ENCODE results near the gene SLC25A39.

DNA sequence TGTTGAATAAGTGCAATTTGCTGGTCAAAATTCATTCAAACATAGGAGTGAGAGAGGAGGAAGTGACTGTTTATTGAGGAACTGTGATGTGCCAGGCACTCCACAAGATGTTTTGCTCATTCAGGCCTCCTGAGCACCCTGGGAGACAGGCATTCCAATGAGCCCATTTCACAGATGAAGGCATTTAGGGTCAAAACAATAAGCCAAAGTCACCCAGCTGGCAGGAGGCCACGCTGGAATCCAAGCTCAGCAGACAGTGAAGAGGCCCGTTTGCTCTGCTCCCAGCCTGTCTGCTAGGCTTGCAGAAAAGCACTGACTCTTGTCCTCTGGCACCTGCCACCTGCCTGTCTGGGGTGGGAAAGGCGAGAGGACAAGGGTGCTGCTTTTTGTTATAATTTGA is 10.1 kb upstream of the SLC25A39 start:
- TF ChIP-seq, protein P1, sequence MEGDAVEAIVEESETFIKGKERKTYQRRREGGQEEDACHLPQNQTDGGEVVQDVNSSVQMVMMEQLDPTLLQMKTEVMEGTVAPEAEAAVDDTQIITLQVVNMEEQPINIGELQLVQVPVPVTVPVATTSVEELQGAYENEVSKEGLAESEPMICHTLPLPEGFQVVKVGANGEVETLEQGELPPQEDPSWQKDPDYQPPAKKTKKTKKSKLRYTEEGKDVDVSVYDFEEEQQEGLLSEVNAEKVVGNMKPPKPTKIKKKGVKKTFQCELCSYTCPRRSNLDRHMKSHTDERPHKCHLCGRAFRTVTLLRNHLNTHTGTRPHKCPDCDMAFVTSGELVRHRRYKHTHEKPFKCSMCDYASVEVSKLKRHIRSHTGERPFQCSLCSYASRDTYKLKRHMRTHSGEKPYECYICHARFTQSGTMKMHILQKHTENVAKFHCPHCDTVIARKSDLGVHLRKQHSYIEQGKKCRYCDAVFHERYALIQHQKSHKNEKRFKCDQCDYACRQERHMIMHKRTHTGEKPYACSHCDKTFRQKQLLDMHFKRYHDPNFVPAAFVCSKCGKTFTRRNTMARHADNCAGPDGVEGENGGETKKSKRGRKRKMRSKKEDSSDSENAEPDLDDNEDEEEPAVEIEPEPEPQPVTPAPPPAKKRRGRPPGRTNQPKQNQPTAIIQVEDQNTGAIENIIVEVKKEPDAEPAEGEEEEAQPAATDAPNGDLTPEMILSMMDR (IDR thresholded peaks at IDR 0.05): no peak
- TF ChIP-seq POLR2AphosphoS5 (IDR thresholded peaks at IDR 0.05) (no peak), POLR2A (IDR thresholded peaks at IDR 0.05) (no peak), EP300 (IDR thresholded peaks at IDR 0.05; ENCODE audit: low read depth) (no peak)

All from transverse colon (tissue), 4 donors.